Stimulated activated CD4-positive, alpha-beta T cell treated with anti-CD3 and anti-CD28 coated beads, Interleukin-2, amount 100 ng/mL, for 24 hours (primary cell): Measurements from ENCODE around the gene ZNF474.

Experiments used
- DNase-seq, 2 donors: peaks; one replicate each; pipeline ENCODE4 v3.0.0-alpha.2; 2020

The ZNF474 gene

DNA sequence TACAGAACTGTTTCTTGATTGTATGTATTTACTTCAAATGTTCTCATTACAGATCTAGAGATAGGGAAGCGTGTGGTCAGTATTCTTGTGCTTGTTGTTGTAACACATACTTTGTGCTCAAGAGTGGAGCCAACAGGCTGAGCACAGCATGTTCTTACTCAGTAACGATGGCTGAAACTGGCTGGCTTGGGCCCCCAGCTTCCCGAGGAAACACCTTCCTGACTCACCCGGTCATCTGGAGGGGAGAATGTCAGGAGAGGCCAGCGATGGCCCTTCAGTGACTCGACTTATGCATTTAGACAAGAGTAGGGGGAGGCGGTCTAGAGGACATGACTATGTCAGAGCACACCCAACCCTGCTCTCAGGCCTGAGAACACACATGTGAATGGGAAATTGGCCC lies 25.6 kb downstream of the ZNF474 start:
- DNase-seq = no peak

- DNase-seq = no peak
Observed at GRCh38 chr5:122155546-122155945, 26.2 kb downstream of the ZNF474 start.

DNA sequence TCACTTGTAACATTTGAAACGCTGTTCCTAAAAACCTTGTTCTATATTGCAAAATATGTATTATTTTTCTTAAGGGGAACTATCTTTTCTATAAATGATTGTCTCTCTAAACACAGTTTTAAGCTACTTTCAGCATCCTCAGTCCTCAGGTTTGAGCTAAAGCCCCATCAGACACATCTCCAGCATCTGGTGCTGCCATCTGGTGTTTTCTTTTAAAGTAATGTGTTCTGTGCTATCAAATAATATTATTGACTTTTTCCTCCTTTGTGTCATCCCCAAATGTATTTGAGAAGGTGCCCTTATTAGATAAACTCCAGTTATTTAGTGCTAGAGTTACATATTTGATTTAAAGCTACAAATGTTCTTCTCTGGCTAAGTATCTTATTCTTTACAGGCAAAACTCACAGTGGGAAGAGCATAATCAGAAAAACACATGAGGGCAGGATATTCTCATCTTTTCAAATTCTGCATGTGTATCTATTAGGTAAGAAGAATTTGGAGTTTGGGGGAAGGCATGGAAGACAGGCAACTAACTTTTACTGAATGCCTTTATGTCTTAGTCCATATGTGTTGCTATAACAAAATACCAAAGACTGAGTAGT lies 27.5 kb downstream of the ZNF474 start:
- DNase-seq = no peak

DNA sequence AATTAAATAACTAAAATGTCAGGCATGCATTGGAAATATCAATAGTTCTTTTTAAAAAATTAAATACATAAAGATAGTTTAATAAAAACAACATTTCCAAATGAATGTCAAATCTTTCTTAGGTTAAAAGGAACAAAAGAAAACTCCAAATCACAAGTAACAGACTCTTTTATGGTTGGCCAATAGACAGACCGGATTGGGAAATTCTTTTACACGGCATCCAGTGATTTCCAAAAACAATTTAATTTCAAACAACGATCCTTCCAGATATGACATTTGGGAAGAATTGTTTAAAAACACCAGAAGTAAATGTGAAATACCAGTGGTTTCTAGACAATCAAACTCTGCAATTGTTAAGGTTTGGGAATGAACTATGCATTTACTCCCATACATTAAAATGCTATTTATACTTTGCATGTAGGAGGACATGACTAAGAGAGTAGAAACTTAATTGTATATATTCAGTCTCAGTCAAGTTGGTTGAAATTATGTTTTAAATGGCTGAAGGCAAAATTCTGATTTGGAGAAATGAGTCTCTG lies 32.8 kb downstream of the ZNF474 start:
- no peak for DNase-seq

- DNase-seq = no peak
Observed at GRCh38 chr5:122163121-122164069, 34.0 kb downstream of the ZNF474 start.

- no peak for DNase-seq
Observed at GRCh38 chr5:122164070-122164435, 34.7 kb downstream of the ZNF474 start.

- DNase-seq = no peak
Observed at GRCh38 chr5:122164831-122165558, 35.6 kb downstream of the ZNF474 start.

DNA sequence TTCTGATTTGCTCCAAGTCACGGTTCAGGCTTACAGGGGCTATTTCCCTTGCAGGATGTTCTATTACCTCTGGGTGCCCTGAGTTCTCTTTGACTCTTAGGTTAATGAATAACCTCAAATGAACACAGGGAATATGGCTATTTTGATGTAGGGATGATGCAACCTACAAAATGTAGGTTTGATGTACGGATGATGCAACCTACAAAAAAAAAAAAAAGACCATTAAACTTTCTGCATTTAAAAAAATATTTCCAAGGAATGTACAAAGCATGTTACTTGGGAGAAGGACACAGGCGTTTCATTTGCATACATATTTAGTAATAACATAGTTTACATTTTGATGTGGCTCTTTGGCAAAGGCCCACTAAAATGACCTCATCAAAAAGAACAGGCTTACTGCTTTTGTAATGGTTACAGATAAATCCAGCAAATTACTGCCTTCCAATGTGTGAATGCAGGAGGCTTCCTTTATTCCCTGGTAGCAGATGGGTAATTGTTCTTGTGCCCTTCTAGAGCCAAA lies 36.3 kb downstream of the ZNF474 start:
- DNase-seq = no peak

DNA sequence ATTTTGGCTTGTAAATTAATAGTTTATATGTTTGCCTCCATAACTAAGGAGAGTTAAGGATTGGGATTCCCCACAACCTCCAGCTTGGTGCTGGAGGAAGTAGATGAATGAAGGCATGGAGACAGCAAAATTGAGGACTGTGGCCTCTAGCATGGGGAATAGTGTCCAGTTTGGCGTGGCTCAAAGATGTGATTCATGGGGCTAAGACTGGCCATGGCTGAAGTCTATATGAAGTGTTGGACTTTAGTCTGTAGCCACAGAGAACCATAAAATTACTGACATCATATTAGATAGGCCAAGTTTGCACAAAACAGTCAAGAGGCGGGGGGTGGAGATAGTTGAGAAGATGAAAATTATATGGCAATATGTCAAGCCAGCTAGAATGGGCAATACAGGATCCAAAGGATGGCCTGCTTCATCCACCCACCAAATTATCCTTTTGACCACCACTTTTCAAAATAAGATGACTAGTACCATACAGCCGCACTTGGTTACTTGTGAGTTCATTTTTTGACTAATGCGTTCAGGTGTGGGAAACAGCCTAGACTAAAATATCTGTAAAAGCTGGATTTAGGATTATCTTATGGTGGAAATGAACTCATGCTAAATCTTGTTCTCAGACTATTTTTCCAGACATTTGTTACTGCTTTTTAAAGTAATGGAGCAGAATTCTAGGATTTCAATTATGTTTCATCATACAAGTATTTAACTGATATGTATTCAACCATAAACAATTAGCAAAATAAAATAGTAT lies 40.2 kb downstream of the ZNF474 start:
- DNase-seq = no peak

DNA sequence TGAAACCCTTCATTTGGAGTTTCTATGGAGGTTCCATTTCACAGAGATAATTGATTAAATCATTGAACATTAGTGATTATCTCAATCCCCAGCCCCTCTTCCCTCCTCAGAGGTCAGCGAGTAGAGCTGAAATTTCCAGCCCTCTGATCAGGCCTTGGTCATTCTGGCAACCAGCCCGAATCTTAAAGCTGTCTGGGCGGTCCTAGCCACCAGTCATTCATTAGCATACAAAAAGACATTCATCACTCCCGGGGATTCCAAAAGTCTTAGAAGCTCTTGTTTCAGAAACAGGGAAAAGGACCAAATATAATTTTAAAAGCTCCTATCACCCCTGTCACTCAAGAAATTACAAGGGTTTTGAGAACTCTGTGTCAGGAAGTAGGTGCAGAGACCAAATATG lies 41.3 kb downstream of the ZNF474 start:
- no peak for DNase-seq

DNA sequence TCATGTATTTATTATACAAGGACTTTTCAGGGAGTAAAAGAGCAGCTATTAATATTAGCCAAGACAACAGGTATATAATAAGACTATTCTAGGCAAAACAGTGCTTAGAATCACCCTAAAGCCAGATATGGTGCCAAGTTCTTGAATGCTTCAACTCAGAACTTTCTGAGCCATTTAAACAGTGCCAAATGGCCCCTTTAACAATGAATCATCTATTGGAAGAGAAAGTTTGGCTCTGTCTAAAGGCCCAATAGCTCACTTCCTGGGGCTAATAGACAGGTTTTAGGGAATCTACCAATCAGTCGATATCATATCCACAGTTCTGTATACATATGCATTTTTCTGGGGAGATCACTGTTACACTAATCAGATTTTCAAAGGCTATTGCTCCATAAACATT lies 42.9 kb downstream of the ZNF474 start:
- no peak for DNase-seq

- no peak for DNase-seq
Observed at GRCh38 chr5:122173474-122174415, 44.4 kb downstream of the ZNF474 start.

- DNase-seq = no peak
Observed at GRCh38 chr5:122175091-122175490, 45.7 kb downstream of the ZNF474 start.

GRCh38 chr5:122175852-122176251 lies 46.5 kb downstream of the ZNF474 start:
- DNase-seq = no peak

DNA sequence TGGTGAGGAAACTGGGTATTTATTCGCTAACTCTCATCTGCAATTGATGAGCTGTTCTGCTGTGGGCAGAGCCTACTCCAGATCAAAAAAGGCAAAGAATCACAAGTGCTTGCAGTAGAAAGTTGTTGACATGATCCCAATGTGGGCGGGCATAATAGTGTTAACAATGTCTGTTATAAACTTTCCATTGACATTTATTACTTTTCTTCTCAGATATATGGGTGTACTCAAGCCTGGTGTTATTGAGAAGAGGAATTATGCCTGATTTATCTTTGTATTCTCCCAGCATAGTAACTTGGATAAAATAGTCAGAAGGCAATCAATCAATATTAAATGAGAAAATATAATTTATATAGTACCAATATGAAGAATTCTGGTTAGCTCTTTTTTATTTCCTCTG lies 47.8 kb downstream of the ZNF474 start:
- DNase-seq = no peak

DNA sequence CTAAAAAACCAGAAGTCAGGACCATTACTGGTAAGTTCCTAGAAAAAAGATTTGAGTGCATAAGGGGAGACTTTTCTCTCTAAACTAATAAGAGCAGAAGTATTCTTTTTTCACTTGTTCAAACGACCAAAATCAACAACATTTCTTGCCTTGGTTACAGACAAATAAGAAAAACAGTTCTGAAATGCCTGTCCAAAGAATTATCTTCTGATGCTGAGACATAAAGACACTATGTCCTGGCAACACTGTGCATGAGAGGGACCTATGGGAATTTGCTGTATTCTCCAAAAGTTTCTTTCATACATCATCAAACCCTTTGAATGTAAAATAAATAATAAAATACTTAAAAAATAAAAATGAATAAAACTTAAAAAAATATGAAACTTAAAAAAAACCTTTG lies 50.4 kb downstream of the ZNF474 start:
- no peak for DNase-seq

GRCh38 chr5:122180146-122180712 lies 50.9 kb downstream of the ZNF474 start:
- DNase-seq = no peak

DNA sequence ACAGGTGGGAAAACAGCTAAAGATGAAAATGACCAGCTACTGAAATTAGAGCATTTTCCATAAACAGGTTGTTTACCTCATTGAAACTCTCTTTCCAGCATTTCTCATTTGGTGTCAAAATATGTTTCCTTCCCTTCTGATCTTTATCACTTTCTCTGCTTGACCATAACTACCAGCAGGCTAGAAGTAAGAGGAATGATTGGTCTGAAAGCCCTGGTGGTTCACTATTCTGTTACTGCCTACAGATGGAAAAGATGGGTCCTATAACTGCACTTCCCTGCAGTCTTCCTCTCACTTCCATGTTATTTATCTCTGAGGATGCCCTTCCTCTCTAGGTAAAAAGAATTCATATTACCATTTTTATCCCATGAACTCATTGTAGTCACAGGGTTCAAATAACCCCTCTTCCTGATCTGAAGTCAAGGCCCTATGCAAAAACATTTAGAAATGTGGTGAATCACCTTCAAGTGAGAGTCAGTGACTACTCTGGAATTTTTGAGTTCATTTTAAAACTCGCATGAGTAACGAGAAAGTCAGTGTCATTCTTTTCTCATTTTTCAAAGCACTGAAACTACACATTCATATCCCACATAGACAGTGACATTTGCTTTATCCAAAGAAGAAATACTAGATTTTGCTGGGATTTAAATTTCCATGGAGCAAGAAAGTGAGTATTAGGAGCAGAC lies 51.7 kb downstream of the ZNF474 start:
- no peak for DNase-seq

DNA sequence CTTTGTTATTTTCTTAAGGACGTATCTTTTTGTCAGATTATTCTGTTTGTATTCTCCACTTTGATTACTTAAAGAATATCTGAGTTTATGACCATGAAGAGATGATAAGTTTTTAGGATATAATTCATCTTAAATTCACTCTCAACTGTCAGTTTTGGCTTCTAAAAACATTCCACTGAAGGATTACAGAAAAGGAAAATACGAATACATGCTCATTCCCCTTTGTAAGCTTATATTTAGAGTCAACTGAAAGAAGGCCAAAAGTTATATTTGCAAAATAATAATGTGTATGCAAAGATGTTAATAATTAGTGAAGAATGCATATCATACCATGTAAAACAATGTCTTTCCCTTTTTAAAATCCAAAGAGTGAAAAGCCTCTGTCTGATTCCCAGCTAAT lies 52.5 kb downstream of the ZNF474 start:
- no peak for DNase-seq

DNA sequence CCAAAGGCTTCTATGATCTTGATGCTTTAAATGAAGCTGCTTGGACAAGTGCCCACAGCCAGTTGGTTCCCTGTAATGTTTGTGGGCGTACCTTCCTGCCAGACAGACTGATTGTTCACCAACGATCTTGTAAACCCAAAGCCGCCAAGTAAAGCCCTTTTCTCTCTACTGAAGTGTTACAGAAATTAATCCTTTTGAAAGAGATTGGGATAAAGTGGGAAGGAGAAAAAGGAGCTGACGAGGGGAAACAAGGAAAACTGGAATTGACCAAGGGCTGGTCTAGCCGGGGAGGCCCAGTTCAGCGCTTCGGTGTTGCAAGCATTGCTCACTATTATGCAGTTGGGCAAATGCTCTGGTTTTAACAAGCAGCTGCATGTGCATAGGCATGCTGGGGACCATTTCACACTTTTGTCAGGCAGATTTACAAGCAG lies 53.2 kb downstream of the ZNF474 start:
- DNase-seq = no peak
